GM19438 (cell line): Measurements from ENCODE around the gene ZNF618.

Experiments
- ATAC-seq: cut with Tn5 transposase; IDR thresholded peaks from one replicate; pipeline ENCODE4 v1.9.1; 2021; ENCODE audit warnings: low read depth; ENCODE audit not compliant: unreplicated experiment

The ZNF618 gene, protein sequence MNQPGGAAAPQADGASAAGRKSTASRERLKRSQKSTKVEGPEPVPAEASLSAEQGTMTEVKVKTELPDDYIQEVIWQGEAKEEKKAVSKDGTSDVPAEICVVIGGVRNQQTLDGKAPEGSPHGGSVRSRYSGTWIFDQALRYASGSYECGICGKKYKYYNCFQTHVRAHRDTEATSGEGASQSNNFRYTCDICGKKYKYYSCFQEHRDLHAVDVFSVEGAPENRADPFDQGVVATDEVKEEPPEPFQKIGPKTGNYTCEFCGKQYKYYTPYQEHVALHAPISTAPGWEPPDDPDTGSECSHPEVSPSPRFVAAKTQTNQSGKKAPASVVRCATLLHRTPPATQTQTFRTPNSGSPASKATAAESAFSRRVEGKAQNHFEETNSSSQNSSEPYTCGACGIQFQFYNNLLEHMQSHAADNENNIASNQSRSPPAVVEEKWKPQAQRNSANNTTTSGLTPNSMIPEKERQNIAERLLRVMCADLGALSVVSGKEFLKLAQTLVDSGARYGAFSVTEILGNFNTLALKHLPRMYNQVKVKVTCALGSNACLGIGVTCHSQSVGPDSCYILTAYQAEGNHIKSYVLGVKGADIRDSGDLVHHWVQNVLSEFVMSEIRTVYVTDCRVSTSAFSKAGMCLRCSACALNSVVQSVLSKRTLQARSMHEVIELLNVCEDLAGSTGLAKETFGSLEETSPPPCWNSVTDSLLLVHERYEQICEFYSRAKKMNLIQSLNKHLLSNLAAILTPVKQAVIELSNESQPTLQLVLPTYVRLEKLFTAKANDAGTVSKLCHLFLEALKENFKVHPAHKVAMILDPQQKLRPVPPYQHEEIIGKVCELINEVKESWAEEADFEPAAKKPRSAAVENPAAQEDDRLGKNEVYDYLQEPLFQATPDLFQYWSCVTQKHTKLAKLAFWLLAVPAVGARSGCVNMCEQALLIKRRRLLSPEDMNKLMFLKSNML

DNA sequence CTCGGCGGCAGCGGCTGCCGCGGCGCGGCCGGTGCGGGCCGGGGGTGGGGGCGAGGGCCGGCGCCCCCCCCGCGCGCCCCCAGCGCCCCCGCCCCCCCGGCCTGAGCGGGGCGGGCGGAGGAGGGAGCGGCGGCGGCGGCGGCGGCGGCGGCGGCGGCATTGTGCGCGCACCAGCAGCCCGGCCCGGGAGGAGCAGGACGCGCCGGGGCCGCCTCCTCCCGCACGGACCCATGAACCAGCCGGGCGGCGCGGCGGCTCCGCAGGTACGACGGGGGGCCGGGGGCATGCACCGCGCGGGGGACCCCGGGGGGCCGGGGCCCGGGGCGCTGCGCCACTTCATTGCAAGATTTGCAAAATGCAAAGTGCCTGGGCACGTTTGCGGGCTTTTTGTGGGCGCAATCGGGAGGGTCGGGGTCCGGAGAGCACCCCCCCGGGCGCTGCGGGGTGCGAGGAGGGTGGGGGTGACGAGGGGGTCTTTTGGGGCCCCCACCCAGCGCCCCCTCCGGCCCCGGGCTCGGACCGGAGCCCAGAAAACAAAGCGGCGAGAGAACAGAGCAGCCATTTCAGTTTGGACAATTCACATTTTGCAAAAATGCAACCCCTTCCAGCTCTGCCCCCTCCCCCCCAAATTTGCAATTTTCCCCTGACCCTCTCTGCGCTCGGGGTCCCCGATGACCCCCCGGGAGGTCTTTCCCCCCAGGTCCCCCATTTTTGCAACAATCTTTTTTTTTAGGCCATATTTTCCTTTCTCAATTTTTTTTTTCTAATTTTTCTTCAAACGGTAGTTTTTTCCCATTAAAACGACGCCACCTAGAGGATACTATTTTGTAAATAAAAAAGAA is at the start of gene ZNF618:
ZNF618 (plus strand) TSS at position 159 of the 842 bp plus-strand sequence; CDS start at position 231, 72 bp downstream.
- ATAC-seq = no peak

DNA sequence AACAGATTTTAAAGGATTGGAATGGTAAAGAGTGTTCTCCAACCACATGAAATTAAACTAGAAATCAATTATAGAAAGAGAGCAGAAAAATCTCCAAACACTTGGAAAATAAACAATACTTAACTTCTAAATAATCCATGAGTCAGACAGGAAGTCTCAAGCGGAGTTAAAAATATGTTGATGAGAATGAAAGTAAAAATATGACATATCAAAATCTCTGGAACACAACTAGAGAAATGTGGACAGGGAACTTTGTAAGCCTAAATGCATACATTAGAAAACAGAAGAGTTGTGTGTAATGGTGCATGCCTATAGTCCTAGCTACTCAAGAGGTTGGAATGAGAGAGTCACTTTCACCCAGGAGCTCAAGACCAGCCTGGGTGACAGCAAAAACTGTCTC is 47.9 kb upstream of the ZNF618 start:
- ATAC-seq = no peak

DNA sequence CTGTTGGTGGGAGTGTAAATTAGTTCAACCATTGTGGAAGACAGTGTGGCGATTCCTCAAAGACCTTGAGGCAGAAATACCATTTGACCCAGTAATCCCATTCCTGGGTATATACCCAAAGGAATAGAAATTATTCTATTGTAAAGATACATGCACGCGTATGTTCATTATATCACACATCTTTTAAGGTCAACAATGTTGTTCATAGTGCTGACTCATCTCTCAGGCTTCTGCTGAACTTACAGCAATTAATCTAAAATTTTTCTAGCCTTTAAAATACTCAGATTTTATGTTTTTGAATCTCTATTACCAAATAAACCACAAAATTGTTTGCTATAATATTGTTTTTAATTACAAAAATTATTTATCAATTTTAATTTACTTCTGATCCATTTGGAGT is 38.8 kb upstream of the ZNF618 start:
- no peak for ATAC-seq

GRCh38 chr9:113842086-113842485 is 34.0 kb upstream of the ZNF618 start:
- no peak for ATAC-seq

GRCh38 chr9:113844466-113844865 is 31.6 kb upstream of the ZNF618 start:
- no peak for ATAC-seq

GRCh38 chr9:113851359-113851758 is 24.8 kb upstream of the ZNF618 start:
- ATAC-seq = no peak

GRCh38 chr9:113851873-113852272 is 24.2 kb upstream of the ZNF618 start:
- no peak for ATAC-seq

DNA sequence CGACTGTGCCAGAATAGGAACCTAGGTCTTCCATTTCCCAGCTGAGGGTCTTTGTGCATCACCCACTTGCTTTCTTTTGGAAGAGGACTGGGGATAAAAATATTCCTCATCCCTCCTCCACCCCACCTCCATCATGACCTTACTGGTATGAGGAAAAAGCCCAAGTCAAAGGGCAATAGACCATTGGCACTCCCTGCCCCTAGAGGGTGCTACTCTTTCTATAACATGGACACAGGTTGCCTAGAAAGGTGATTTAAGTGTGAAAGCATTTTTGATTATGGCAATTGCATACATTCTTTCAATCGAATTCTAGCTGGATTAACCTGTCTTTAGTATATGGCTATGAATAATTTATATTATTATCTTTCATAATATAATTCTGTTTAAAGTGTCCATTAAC is 22.8 kb upstream of the ZNF618 start:
- no peak for ATAC-seq

GRCh38 chr9:113854310-113854709 is 21.8 kb upstream of the ZNF618 start:
- no peak for ATAC-seq

DNA sequence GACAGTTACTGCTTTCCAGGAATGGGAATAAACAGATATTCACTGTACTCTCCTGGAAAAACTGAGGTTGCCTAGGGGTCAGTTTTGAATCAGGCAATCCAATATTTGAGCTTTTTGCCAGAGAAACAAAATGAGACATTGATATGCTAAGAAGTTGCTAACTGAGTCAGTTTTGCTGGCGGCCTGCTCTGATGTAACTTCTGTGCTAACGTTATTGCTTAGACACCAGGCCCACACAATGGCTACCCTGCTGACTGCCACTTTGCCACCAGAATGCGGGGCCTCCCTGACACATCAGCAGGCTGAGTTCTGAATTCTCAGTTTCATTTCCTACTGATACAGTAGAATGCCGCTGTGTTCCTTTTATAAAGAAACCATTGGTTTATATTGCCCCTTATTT is 18.2 kb upstream of the ZNF618 start:
- ATAC-seq = peak; percentile 78

GRCh38 chr9:113858282-113858681 is 17.8 kb upstream of the ZNF618 start:
- no peak for ATAC-seq

- no peak for ATAC-seq
These were observed 12.8 kb upstream of the ZNF618 start for GRCh38 chr9:113863345-113863744.

DNA sequence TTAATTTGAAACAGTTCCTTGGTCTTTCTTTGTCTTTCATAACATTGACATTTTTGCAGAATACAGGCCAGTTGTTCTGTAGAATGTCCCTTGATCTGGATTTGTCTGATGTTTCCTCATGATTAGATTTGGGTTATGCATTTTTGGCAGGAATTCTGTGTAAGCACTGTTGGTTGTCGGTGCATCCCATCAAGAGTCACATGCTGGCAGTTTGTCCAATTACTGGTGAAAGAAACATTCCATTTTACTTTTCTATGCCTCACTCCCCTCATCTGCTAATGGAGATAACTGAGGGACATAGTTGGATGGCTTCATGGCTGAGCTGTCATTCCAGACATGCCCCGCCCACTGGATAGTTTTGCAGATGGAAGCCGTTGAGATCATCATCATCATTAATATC is 7.6 kb upstream of the ZNF618 start:
- ATAC-seq = no peak

DNA sequence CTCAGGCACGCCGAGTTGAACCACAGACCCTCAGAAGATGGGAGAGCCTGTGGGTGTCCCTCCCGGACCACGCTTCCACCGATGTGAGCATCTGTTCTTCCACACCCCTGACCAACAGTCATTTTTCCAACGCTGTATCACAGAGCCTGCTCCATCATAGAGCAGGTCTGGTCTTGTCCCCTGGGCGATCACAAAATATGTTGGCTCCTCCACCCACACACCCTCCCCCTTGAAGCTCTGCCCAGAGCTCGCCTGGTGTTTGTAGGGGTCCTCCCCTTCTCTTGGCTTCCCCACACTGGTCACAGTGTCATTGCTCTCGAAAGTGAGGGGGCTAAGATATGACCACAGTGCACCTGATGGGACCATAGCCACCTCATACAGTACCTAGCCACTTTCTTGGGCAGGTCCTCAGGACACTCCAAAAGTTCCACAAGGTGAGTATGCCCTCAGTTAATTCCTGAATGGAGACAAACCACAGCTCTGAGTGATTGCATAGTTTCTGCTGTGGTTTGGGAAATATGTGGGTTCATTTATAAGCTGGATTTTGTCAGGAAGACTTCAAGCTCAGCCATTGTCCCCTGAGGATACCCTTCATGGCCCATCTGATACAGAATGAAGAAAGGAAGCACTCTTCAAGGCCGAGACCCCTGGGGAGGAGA is 3.5 kb upstream of the ZNF618 start:
- ATAC-seq = no peak

GRCh38 chr9:113873446-113873845 is 2.7 kb upstream of the ZNF618 start:
- no peak for ATAC-seq

DNA sequence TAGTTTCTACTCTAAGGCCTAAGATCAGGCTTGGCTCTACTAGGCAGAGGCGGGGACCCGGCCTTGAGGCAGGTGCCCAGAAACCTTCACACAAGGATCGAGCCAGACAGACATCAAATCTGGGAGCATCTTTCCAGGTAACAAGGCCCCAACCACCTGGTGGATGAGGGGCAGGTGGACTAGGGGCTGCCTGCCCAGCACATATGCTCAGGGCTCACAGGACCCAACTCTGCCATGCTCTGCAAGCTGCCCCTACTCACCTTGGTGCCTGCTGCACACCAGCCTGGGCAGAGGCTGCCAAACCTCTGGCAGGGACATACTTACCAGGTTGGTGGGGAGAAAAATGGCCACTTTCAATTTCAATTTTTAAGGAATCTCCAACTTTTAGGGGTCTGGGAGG is 2.2 kb upstream of the ZNF618 start:
- no peak for ATAC-seq

- no peak for ATAC-seq
These were observed 504 bp upstream of the ZNF618 start for GRCh38 chr9:113875459-113876150.

- ATAC-seq = no peak
These were observed 872 bp downstream of the ZNF618 start for GRCh38 chr9:113876993-113877368.

DNA sequence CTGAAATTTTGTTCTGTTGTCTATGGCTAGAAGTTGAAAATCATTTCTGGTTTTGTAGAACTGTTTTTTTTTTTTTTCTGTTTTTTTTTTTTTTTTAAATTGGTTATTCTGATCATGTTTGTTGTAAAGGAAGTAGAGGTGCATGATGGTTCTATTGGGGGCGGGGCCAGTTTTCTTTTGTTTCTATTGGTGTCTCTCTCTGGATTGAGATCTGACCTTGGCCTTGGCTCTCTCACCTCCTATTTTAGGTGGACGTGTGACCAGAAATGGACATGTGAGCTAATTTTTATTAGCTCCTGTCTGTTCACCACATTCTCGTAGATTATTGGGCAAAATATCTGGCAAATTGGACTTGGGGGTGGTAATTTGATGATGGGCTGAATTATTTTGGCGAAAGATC is 3.2 kb downstream of the ZNF618 start:
- no peak for ATAC-seq

GRCh38 chr9:113879911-113880310 is 3.8 kb downstream of the ZNF618 start:
- ATAC-seq = no peak
